HepG2 (cell line): Measurements from ENCODE around the gene GSDMA. TPM values are rescaled to one million over a fixed set of nuclear protein-coding genes. Genes with fewer than 3 reads are reported as not detected.

Source experiments
- ARHGAP35 ChIP-seq: sonication (generic); formaldehyde crosslinking; IDR thresholded peaks from 2 replicates; pipeline ENCODE4 v1.9.0; 2022; ENCODE audit warnings: mild to moderate bottlenecking, inconsistent platforms, moderate library complexity, missing genetic modification reagents, borderline replicate concordance
- DNMT1 ChIP-seq: sonication (generic); formaldehyde crosslinking; IDR thresholded peaks from 2 replicates; pipeline ENCODE4 v1.5.1; 2020; ENCODE audit warnings: mild to moderate bottlenecking, missing genetic modification reagents
- IKZF5 ChIP-seq: IDR thresholded peaks from 2 replicates; pipeline ENCODE4 v1.6.1; 2018; ENCODE audit warnings: missing genetic modification reagents, mild to moderate bottlenecking, missing compliant biosample characterization
- KDM4B ChIP-seq: sonication (generic); formaldehyde crosslinking; IDR thresholded peaks from 2 replicates; pipeline ENCODE4 v1.4.0; 2020; ENCODE audit warnings: missing genetic modification reagents
- NFIB ChIP-seq: sonication (generic); formaldehyde crosslinking; IDR thresholded peaks from 2 replicates; pipeline ENCODE4 v1.9.0; 2021; ENCODE audit warnings: missing genetic modification reagents, mild to moderate bottlenecking, borderline replicate concordance
- NPAS2 ChIP-seq: sonication (generic); formaldehyde crosslinking; IDR thresholded peaks from 2 replicates; pipeline ENCODE4 v1.8.0; 2022; ENCODE audit warnings: mild to moderate bottlenecking, missing genetic modification reagents, borderline replicate concordance
- PCBP2 ChIP-seq: fragments of 200-400 bp; formaldehyde crosslinking; optimal IDR thresholded peaks from 2 replicates; pipeline ENCODE3; 2018; ENCODE audit warnings: low read length, low read depth; ENCODE audit not compliant: poor library complexity, severe bottlenecking
- PHF8 ChIP-seq: sonication (generic); formaldehyde crosslinking; IDR thresholded peaks from 2 replicates; pipeline ENCODE4 v1.5.0; 2020; ENCODE audit warnings: missing genetic modification reagents
- RFX1 ChIP-seq: fragments of 450-650 bp; IDR thresholded peaks from 2 replicates; pipeline ENCODE4 v1.6.1; 2017
- SMAD3 ChIP-seq: sonication (generic); formaldehyde crosslinking; IDR thresholded peaks from 2 replicates; pipeline ENCODE4 v1.4.0; 2020; ENCODE audit warnings: missing genetic modification reagents
- STAG1 ChIP-seq: sonication (generic); formaldehyde crosslinking; IDR thresholded peaks from 2 replicates; pipeline ENCODE4 v1.4.0; 2020; ENCODE audit warnings: missing genetic modification reagents
- ZMAT3 ChIP-seq: sonication (generic); formaldehyde crosslinking; conservative IDR thresholded peaks from 2 replicates; pipeline ENCODE4 v1.7.0; 2021; ENCODE audit warnings: missing genetic modification reagents
- ZNF281 ChIP-seq: sonication (generic); formaldehyde crosslinking; IDR thresholded peaks from 2 replicates; pipeline ENCODE4 v1.4.0; 2020; ENCODE audit warnings: missing genetic modification reagents, borderline replicate concordance
- polyA plus RNA-seq, 8 experiments: library from polyadenylated mRNA; depleted of rRNA in 3 of 8; stranded (reverse) in 7 of 8; unstranded in 1 of 8; fragments of >200 nt; fragmentation: Illumina TruSeq in 4 of 8; extraction: Trizol in 4 of 8; gene quantifications; 2 replicates each; pipeline versions ENCODE4 v1.2.1 to v1.2.3, GENCODE V29; 2011 to 2016; ENCODE audit warnings: low read depth in 4 of 8, missing spikeins in 1 of 8, mixed read lengths in 1 of 8; ENCODE audit not compliant: insufficient read depth in 1 of 8
- total RNA-seq, 5 experiments: library from RNA; depleted of rRNA; stranded (reverse); fragments of >200 nt; fragmentation: Illumina TruSeq; extraction: Trizol; gene quantifications; 2 replicates each; pipeline ENCODE4 v1.2.3, GENCODE V29; 2016; ENCODE audit warnings: low read depth in 1 of 5
- TF ChIP-seq, protein P1 (sequence below): sonication (generic); formaldehyde crosslinking; IDR thresholded peaks from 2 replicates; pipeline ENCODE4; 2020; ENCODE audit warnings: missing genetic modification reagents, mild to moderate bottlenecking, borderline replicate concordance
- TF ChIP-seq, protein P2 (sequence below): sonication (generic); formaldehyde crosslinking; IDR thresholded peaks from 2 replicates; pipeline ENCODE4 v1.4.0; 2020; ENCODE audit warnings: missing genetic modification reagents
- TF ChIP-seq, protein P3 (sequence below): sonication (generic); formaldehyde crosslinking; IDR thresholded peaks from 2 replicates; pipeline ENCODE4 v1.4.0; 2020; ENCODE audit warnings: low read depth, missing genetic modification reagents

Gene GSDMA
- total and polyA plus RNA-seq, 2 of the 13 experiments (the other 11 are each of a cell fraction or from before 2014, with no cell fraction given), result not detected

DNA sequence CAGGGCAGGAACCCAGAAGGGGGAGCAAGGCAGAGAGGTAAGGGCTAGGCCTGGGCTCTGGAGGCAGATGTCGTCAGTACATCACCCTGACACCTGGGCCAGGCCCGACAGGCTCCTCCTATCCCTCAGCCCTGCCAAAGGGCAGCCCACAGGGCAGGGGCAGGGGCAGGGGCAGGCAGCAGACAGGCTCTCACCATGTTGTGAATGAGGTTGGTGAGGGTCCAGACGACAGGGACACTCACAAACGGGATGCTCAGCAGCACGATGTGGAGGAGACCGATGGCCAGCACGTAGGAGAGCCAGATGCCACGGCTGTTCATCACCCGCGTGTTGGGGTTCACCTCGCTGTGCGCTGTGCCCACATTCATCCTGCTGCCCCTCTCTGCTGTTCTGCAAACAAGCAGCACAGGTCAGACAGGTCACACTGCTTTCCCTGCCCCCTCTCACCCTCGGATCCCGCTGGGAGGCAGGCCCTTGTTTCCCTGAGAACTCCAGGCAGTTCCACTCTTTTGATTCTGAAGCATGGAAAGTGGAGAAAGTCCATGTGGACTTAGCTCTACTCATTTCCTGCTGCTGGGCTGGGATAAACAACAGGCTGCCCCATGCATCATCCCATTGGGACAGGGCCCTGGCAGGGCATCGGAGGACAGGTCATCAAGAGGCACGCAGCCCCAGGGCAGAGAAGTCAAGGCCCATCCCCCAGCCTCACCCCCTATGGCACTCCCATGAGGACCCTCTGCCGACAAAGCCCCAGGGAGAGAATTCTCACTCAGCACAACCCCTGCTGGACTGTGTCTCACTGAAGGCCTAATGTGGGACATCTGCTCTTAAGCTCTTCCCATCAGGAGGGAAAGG lies 38.7 kb upstream of the GSDMA start (continued):
- TF ChIP-seq, protein P1, sequence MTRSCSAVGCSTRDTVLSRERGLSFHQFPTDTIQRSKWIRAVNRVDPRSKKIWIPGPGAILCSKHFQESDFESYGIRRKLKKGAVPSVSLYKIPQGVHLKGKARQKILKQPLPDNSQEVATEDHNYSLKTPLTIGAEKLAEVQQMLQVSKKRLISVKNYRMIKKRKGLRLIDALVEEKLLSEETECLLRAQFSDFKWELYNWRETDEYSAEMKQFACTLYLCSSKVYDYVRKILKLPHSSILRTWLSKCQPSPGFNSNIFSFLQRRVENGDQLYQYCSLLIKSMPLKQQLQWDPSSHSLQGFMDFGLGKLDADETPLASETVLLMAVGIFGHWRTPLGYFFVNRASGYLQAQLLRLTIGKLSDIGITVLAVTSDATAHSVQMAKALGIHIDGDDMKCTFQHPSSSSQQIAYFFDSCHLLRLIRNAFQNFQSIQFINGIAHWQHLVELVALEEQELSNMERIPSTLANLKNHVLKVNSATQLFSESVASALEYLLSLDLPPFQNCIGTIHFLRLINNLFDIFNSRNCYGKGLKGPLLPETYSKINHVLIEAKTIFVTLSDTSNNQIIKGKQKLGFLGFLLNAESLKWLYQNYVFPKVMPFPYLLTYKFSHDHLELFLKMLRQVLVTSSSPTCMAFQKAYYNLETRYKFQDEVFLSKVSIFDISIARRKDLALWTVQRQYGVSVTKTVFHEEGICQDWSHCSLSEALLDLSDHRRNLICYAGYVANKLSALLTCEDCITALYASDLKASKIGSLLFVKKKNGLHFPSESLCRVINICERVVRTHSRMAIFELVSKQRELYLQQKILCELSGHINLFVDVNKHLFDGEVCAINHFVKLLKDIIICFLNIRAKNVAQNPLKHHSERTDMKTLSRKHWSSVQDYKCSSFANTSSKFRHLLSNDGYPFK (CRISPR knock-in tag), result peak; percentile 57; the same call in 1 of the 2 replicates
- TF ChIP-seq ARHGAP35 (CRISPR knock-in tag), result peak; percentile 95
- TF ChIP-seq SMAD3, result peak; percentile 99
- peak; percentile 63 for TF ChIP-seq PHF8 (CRISPR knock-in tag)
- TF ChIP-seq ZNF281 (CRISPR knock-in tag), result peak; percentile 98
- peak; percentile 28 for TF ChIP-seq STAG1 (CRISPR knock-in tag)
- TF ChIP-seq, protein P2, sequence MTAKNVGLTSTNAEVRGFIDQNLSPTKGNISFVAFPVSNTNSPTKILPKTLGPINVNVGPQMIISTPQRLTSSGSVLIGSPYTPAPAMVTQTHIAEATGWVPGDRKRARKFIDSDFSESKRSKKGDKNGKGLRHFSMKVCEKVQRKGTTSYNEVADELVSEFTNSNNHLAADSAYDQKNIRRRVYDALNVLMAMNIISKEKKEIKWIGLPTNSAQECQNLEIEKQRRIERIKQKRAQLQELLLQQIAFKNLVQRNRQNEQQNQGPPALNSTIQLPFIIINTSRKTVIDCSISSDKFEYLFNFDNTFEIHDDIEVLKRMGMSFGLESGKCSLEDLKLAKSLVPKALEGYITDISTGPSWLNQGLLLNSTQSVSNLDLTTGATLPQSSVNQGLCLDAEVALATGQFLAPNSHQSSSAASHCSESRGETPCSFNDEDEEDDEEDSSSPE, result peak; percentile 85
- no peak for TF ChIP-seq PCBP2
- TF ChIP-seq RFX1, result no peak; the same call in 1 of the 2 replicates
- TF ChIP-seq, protein P3, sequence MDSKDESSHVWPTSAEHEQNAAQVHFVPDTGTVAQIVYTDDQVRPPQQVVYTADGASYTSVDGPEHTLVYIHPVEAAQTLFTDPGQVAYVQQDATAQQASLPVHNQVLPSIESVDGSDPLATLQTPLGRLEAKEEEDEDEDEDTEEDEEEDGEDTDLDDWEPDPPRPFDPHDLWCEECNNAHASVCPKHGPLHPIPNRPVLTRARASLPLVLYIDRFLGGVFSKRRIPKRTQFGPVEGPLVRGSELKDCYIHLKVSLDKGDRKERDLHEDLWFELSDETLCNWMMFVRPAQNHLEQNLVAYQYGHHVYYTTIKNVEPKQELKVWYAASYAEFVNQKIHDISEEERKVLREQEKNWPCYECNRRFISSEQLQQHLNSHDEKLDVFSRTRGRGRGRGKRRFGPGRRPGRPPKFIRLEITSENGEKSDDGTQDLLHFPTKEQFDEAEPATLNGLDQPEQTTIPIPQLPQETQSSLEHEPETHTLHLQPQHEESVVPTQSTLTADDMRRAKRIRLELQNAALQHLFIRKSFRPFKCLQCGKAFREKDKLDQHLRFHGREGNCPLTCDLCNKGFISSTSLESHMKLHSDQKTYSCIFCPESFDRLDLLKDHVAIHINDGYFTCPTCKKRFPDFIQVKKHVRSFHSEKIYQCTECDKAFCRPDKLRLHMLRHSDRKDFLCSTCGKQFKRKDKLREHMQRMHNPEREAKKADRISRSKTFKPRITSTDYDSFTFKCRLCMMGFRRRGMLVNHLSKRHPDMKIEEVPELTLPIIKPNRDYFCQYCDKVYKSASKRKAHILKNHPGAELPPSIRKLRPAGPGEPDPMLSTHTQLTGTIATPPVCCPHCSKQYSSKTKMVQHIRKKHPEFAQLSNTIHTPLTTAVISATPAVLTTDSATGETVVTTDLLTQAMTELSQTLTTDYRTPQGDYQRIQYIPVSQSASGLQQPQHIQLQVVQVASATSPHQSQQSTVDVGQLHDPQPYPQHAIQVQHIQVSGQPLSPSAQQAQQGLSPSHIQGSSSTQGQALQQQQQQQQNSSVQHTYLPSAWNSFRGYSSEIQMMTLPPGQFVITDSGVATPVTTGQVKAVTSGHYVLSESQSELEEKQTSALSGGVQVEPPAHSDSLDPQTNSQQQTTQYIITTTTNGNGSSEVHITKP (CRISPR knock-in tag), result peak; percentile 93
- peak; percentile 95 for TF ChIP-seq KDM4B
- TF ChIP-seq NPAS2 (CRISPR knock-in tag), result no peak
- TF ChIP-seq ZMAT3 (CRISPR knock-in tag), result peak; percentile 99
- peak; percentile 99 for TF ChIP-seq IKZF5 (CRISPR knock-in tag)
- TF ChIP-seq NFIB (CRISPR knock-in tag), result no peak
- no peak; the same call in none of the 2 replicates for TF ChIP-seq DNMT1 (CRISPR knock-in tag)
